Right lobe of liver (tissue), 6 donors: ENCODE results near the gene CSF1R. TPM values are rescaled to one million over a fixed set of nuclear protein-coding genes. Genes with fewer than 3 reads are reported as not detected.
"Not testable (repeated sequence)": the region's sequence is repeated elsewhere in the genome, so short reads cannot be mapped to it uniquely, and the experiment has no call there.

ENCODE experiments used
- ATAC-seq, 4 donors: fragments of 200-7000 bp; cut with Tn5 transposase; one replicate each; pipeline ENCODE4 v1.9.1; 2020; ENCODE audit warnings: mild to moderate bottlenecking in 4 of 4, moderate library complexity in 4 of 4
- DNase-seq, 3 donors: peaks; one replicate each; pipeline ENCODE4 v3.0.0-alpha.2; 2020
- H3K27ac ChIP-seq, 3 donors: fragments of 200-600 bp; one replicate each; pipeline ENCODE4 v1.8.0; 2022
- H3K27me3 ChIP-seq, 2 donors: fragments of 200-600 bp; one replicate each; pipeline ENCODE4 v1.8.0; 2022
- H3K36me3 ChIP-seq, 4 donors: fragments of 200-600 bp; sonication (generic) in 1 of 4; one replicate each; pipeline versions ENCODE4 v1.5.1 to v1.8.0; 2017 to 2022; ENCODE audit warnings: control low read depth in 1 of 4
- H3K4me1 ChIP-seq, 4 donors: fragments of 200-600 bp; sonication (generic) in 1 of 4; one replicate each; pipeline versions ENCODE4 v1.5.1 to v1.8.0; 2017 to 2022; ENCODE audit warnings: control low read depth in 1 of 4
- H3K4me3 ChIP-seq, 3 donors: fragments of 200-600 bp; one replicate each; pipeline ENCODE4 v1.8.0; 2022
- H3K9me3 ChIP-seq, 4 donors: fragments of 200-600 bp; sonication (generic) in 1 of 4; one replicate each; pipeline versions ENCODE4 v1.5.1 to v1.8.0; 2017 to 2022; ENCODE audit warnings: control low read depth in 1 of 4
- CTCF ChIP-seq, 4 donors: fragments of 200-600 bp in 3 of 4; fragments of 450-650 bp in 1 of 4; IDR thresholded peaks; one replicate each; pipeline versions ENCODE4 v1.5.1 to v1.8.0; 2016 to 2022; ENCODE audit warnings: antibody characterized with exemption in 4 of 4, mild to moderate bottlenecking in 2 of 4
- POLR2A ChIP-seq: fragments of 450-650 bp; IDR thresholded peaks from one replicate; pipeline ENCODE4 v1.6.1; 2017; ENCODE audit warnings: antibody characterized with exemption, mild to moderate bottlenecking
- WGBS: methylation state at CpG from one replicate; pipeline ENCODE4 v1.1.6; 2018; ENCODE audit warnings: low coverage, low lambda C conversion rate; ENCODE audit not compliant: insufficient coverage; ENCODE audit errors: missing lambda C conversion rate; 5-methylcytosine and 5-hydroxymethylcytosine counted together
- intact Hi-C, 2 donors: fragments of 100-400 bp; cut with DNase I; formaldehyde crosslinking; loops; one replicate each; pipeline versions ENCODE4 v1.11.2 to v1.14.1; 2022
- total RNA-seq, 6 experiments: library from RNA; depleted of rRNA in 2 of 6; stranded (reverse); fragments of >200 nt in 2 of 6; fragmentation: NEBNext Ultra II Directional in 3 of 6; extraction: Animal tissue kit (Norgen Biotek cat#: 25700) in 3 of 6; gene quantifications; one replicate each; pipeline versions ENCODE4 v1.1.0 to v1.2.4, GENCODE V29; 2016 to 2023
- donor health status: DM: no; HTN: yes; CAD: no.
- donor health status: DM: no; HTN: no; CAD: no.
- donor health status: DM: no; HTN: no; CAD: no.
- donor health status: DM: no; HTN: yes; CAD: no.
- donor health status: DM: no; HTN: yes; CAD: no.

Gene CSF1R
- total RNA-seq, 6 experiments from 2014 or later = 13.0 to 45.1 (median 16.3) TPM

DNA sequence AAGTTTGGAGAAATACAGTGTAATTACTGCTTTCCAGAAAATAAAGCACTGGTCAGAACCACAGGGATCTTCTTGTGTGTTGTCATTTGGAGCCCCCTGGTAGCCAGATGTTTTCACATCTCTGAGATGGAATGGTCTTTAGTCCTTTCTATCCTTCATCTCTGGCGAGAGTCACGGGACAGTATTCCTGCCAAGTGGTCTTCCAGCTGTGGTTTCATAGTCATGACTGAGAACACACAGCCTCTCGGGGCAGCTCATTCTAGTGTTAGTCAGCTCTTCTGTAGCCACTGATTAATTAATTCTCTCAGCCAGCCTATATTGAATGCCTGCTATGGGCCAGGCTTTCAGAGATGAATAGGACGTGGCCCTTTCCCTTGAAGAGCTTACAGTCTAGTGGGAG lies 51.7 kb downstream of the CSF1R start:
- 93% methylated on average over 3 of the region's 4 CpGs for WGBS
- intact Hi-C loops = no loop called here
- no peak for ATAC-seq

GRCh38 chr5:150033334-150033733 lies 53.0 kb downstream of the CSF1R start:
- DNase-seq (no peak), ATAC-seq (no peak)
- no peak overlapping the region for H3K27ac ChIP-seq
- H3K4me3 ChIP-seq = no peak overlapping the region
- 91% methylated on average over 4 of the region's 4 CpGs for WGBS
- no peak for TF ChIP-seq POLR2A
- no peaks in the 10 kb centered on the region for H3K4me1 ChIP-seq
- peaks cover 6 to 88% (median 40%) of the 10 kb centered on the region in 4 donors for H3K36me3 ChIP-seq
- intact Hi-C loops = no loop called here
- H3K27me3 ChIP-seq = no peaks in the 10 kb centered on the region
- H3K9me3 ChIP-seq = no peaks in the 10 kb centered on the region

More for the DNA sequence above, 51.7 kb downstream of the CSF1R start:
- H3K36me3 ChIP-seq = peaks cover 4 to 100% (median 41%) of the 10 kb centered on the region in 4 donors
- H3K27me3 ChIP-seq = no peaks in the 10 kb centered on the region
- TF ChIP-seq CTCF (IDR thresholded peaks at IDR 0.05) (no peak), POLR2A (no peak)
- H3K27ac ChIP-seq = no peak overlapping the region
- DNase-seq = no peak
- H3K4me1 ChIP-seq = no peaks in the 10 kb centered on the region
- H3K9me3 ChIP-seq = no peaks in the 10 kb centered on the region
- no peak overlapping the region for H3K4me3 ChIP-seq

DNA sequence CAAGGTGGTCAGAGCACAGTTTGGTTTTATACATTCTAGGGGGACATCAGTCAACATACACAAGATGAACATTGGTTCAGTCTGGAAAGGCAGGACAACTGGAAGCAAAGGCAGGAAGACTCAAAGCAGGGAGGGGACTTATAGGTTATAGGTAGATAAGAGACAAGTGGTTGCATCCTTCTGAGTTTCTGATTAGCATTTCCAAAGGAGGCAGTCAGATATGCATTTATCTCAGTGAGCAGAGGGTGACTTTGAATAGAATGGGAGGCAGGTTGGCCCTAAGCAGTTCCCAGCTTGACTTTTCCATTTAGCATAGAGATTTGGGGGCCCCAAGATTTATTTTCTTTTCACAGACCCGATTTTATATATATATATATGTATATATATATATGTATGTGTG lies 58.3 kb downstream of the CSF1R start:
- H3K27ac ChIP-seq, H3K27me3 ChIP-seq, H3K9me3 ChIP-seq, ATAC-seq, DNase-seq, H3K4me3 ChIP-seq, intact Hi-C loops, H3K4me1 ChIP-seq: not testable (repeated sequence)
- 100% methylated on average over 1 of the region's 1 CpG for WGBS
- H3K36me3 ChIP-seq = peaks cover 5 to 85% (median 32%) of the 10 kb centered on the region in 4 donors

GRCh38 chr5:150026682-150027172 lies 59.6 kb downstream of the CSF1R start:
- no peaks in the 10 kb centered on the region for H3K4me1 ChIP-seq
- ATAC-seq (no peak), DNase-seq (no peak)
- 90% methylated on average over 2 of the region's 4 CpGs for WGBS
- peaks cover 3 to 80% (median 26%) of the 10 kb centered on the region in 4 donors for H3K36me3 ChIP-seq
- H3K27ac ChIP-seq = no peak overlapping the region
- TF ChIP-seq CTCF (IDR thresholded peaks at IDR 0.05) = no peak
- H3K4me3 ChIP-seq = no peak overlapping the region
- no peaks in the 10 kb centered on the region for H3K27me3 ChIP-seq
- intact Hi-C loops = no loop called here
- H3K9me3 ChIP-seq = no peaks in the 10 kb centered on the region

GRCh38 chr5:150024346-150024984 lies 61.9 kb downstream of the CSF1R start:
- WGBS = 77% methylated on average over 8 of the region's 9 CpGs
- peak in 2 of 4 donors; percentile 22 to 35 for ATAC-seq

More at GRCh38 chr5:150024346-150024984, 61.9 kb downstream of the CSF1R start:
- H3K9me3 ChIP-seq = no peaks in the 10 kb centered on the region
- no peak for DNase-seq
- no peaks in the 10 kb centered on the region for H3K27me3 ChIP-seq
- H3K36me3 ChIP-seq = peaks cover 3 to 81% (median 17%) of the 10 kb centered on the region in 4 donors
- no peak for TF ChIP-seq POLR2A
- no peak for TF ChIP-seq CTCF (IDR thresholded peaks at IDR 0.05)
- H3K4me1 ChIP-seq = no peaks in the 10 kb centered on the region
- H3K27ac ChIP-seq = no peak overlapping the region
- intact Hi-C loops = no loop called here
- no peak overlapping the region for H3K4me3 ChIP-seq
